K562 (cell line): ENCODE data around the gene COL20A1. TPM values are rescaled to one million over a fixed set of nuclear protein-coding genes. Genes with fewer than 3 reads are reported as not detected.

Experiments
- ATAC-seq: fragments of 200-7000 bp; cut with Tn5 transposase; 3 replicates; pipeline ENCODE4 v1.9.1; 2020; ENCODE audit warnings: moderate library complexity
- BruUV-seq: library from RNA; stranded (reverse); fragments of 400-500 nt; replicated peaks from 2 replicates; lab custom pipeline; 2021; lab: Mats Ljungman, UMichigan
- CTCF ChIA-PET: fragments of 300-600 bp; formaldehyde crosslinking; extraction: SDS; loops from one replicate; lab custom pipeline; 2021; ENCODE audit warnings: low intra/inter-chr PET ratio; lab: Yijun Ruan, JAX
- POLR2A ChIA-PET: fragments of 300-600, 350-650 bp; sonication (Branson Sonifier 250); formaldehyde crosslinking; extraction: SDS; loops from one replicate; lab custom pipeline; 2021; ENCODE audit warnings: antibody characterized with exemption, inconsistent platforms; lab: Yijun Ruan, JAX
- DNase-seq, 4 experiments: peaks; one replicate each; pipeline versions ENCODE4 v3.0.0 to v3.0.0-alpha.2; 2011 to 2018; ENCODE audit warnings: low spot score in 3 of 4, mixed read lengths in 3 of 4; ENCODE audit errors: extremely low read depth in 1 of 4
- FAIRE-seq: peaks from 2 replicates; lab custom pipeline; 2011; peaks lifted over from hg19 to GRCh38; lab: Jason Lieb, UNC
- H2AFZ ChIP-seq: 2 replicates; pipeline ENCODE4 v1.6.0; 2011; ENCODE audit warnings: low read depth, low read length, control low read depth, inconsistent platforms
- H3K27ac ChIP-seq: fragments of 200-600 bp; 3 replicates; pipeline ENCODE4 v1.8.0; 2011; ENCODE audit warnings: low read depth, mild to moderate bottlenecking, control low read depth, inconsistent platforms, low read length, moderate library complexity, mixed read lengths; ENCODE audit errors: extremely low read depth
- H3K27me3 ChIP-seq, 2 experiments: fragments of 300-600 bp in 1 of 2; 2 replicates in 1 of 2; 3 replicates in 1 of 2; pipeline versions ENCODE4 v1.6.0 to v1.8.0; 2011; ENCODE audit warnings: inconsistent platforms in 2 of 2, low read length in 2 of 2, mild to moderate bottlenecking in 1 of 2, mixed read lengths in 1 of 2, moderate library complexity in 1 of 2; ENCODE audit not compliant: control insufficient read depth in 2 of 2, insufficient read depth in 2 of 2
- H3K36me3 ChIP-seq: fragments of 300-600 bp; 3 replicates; pipeline ENCODE4 v1.8.0; 2011; ENCODE audit warnings: mild to moderate bottlenecking, low read length, inconsistent platforms; ENCODE audit not compliant: control insufficient read depth, insufficient read depth
- H3K4me1 ChIP-seq, 2 experiments: fragments of 200-600 bp in 1 of 2; replicated peaks in 1 of 2; 2 replicates in 1 of 2; 3 replicates in 1 of 2; pipeline versions ENCODE4 v1.5.1 to v1.8.0; 2011; ENCODE audit warnings: inconsistent platforms in 2 of 2, low read length in 2 of 2, mild to moderate bottlenecking in 1 of 2, mixed read lengths in 1 of 2, moderate library complexity in 1 of 2; ENCODE audit not compliant: control insufficient read depth in 2 of 2, insufficient read depth in 2 of 2
- H3K4me2 ChIP-seq: 2 replicates; pipeline ENCODE4 v1.6.1; 2011; ENCODE audit warnings: low read length, control low read depth, inconsistent platforms, mixed read lengths; ENCODE audit not compliant: insufficient read depth
- H3K4me3 ChIP-seq: fragments of 200-600 bp; sonication (generic), shearing (Covaris generic); 2 replicates; pipeline ENCODE4 v1.5.1; 2016; ENCODE audit warnings: control low read depth, inconsistent platforms
- H3K79me2 ChIP-seq: fragments of 200-600 bp; 3 replicates; pipeline ENCODE4 v1.8.0; 2011; ENCODE audit warnings: low read length, inconsistent platforms; ENCODE audit not compliant: control insufficient read depth, insufficient read depth
- H3K9ac ChIP-seq, 2 experiments: 2 replicates each; pipeline versions ENCODE4 v1.6.0 to v1.6.1; 2011; ENCODE audit warnings: low read depth in 2 of 2, low read length in 2 of 2, control low read depth in 1 of 2, inconsistent platforms in 1 of 2, mild to moderate bottlenecking in 1 of 2, mixed read lengths in 1 of 2; ENCODE audit not compliant: insufficient read depth in 1 of 2
- H3K9me1 ChIP-seq: one replicate; pipeline ENCODE4 v1.6.0; 2011; ENCODE audit warnings: inconsistent platforms, mild to moderate bottlenecking, low read length, moderate library complexity; ENCODE audit not compliant: control insufficient read depth, insufficient read depth
- H3K9me3 ChIP-seq: replicated peaks from 2 replicates; pipeline ENCODE4 v1.5.1; 2011; ENCODE audit warnings: low read depth, low read length, inconsistent platforms; ENCODE audit not compliant: control insufficient read depth, insufficient read depth
- H4K20me1 ChIP-seq: replicated peaks from 2 replicates; pipeline ENCODE4 v1.6.1; 2011; ENCODE audit warnings: low read length, inconsistent platforms, mixed read lengths; ENCODE audit not compliant: control insufficient read depth, insufficient read depth
- ATF1 ChIP-seq, 2 experiments: fragments of 450-650 bp in 1 of 2; IDR thresholded peaks; 2 replicates each; pipeline ENCODE4 v1.6.1; 2016; ENCODE audit warnings: missing compliant biosample characterization in 1 of 2, missing genetic modification characterization in 1 of 2
- CREBBP ChIP-seq: IDR thresholded peaks from one replicate; pipeline ENCODE4 v1.6.1; 2012; ENCODE audit warnings: low read depth, mild to moderate bottlenecking, control low read depth, inconsistent platforms, low read length
- FOXJ2 ChIP-seq: fragments of 200-800 bp; sonication (Bioruptor generic); IDR thresholded peaks from 2 replicates; pipeline ENCODE4 v1.6.1; 2016; ENCODE audit warnings: missing genetic modification characterization, missing compliant biosample characterization
- FOXP1 ChIP-seq: sonication (generic); formaldehyde crosslinking; IDR thresholded peaks from 2 replicates; pipeline ENCODE4 v1.8.0; 2022; ENCODE audit warnings: mild to moderate bottlenecking, missing genetic modification reagents
- GABPA ChIP-seq: fragments of 200-800 bp; sonication (Bioruptor generic); conservative IDR thresholded peaks from 2 replicates; pipeline ENCODE4 v1.6.1; 2016; ENCODE audit warnings: low read depth, missing genetic modification characterization, missing compliant biosample characterization
- KLF13 ChIP-seq: fragments of 450-650 bp; IDR thresholded peaks from 2 replicates; pipeline ENCODE4 v1.6.1; 2016; ENCODE audit warnings: missing genetic modification characterization, low read depth, mild to moderate bottlenecking, missing compliant biosample characterization, moderate library complexity, borderline replicate concordance
- NCOA6 ChIP-seq: fragments of 450-650 bp; IDR thresholded peaks from 2 replicates; pipeline ENCODE4 v1.6.1; 2017; ENCODE audit warnings: mild to moderate bottlenecking
- PTBP1 ChIP-seq: fragments of 200-400 bp; formaldehyde crosslinking; IDR thresholded peaks from 2 replicates; pipeline ENCODE4 v1.6.1; 2017; ENCODE audit warnings: low read depth, low read length
- RBM34 ChIP-seq: fragments of 200-400 bp; formaldehyde crosslinking; IDR thresholded peaks from 2 replicates; pipeline ENCODE4 v1.6.1; 2018; ENCODE audit warnings: low read length, borderline replicate concordance; ENCODE audit not compliant: insufficient read depth
- SETDB1 ChIP-seq: IDR thresholded peaks from one replicate; pipeline ENCODE4 v1.6.1; 2012; ENCODE audit warnings: low read length, control low read depth, inconsistent platforms
- SP2 ChIP-seq: IDR thresholded peaks from 2 replicates; pipeline ENCODE4 v1.6.1; 2011; ENCODE audit warnings: mild to moderate bottlenecking, low read depth, low read length, moderate library complexity; ENCODE audit not compliant: poor library complexity, severe bottlenecking; ENCODE audit errors: extremely low read depth
- STAT5B ChIP-seq: fragments of 250-450 bp; sonication (Bioruptor Pico); IDR thresholded peaks from 2 replicates; pipeline ENCODE4 v1.8.0; 2021; ENCODE audit warnings: mild to moderate bottlenecking, inconsistent platforms
- ZNF707 ChIP-seq: fragments of 250-450 bp; sonication (Bioruptor Pico); conservative IDR thresholded peaks from 2 replicates; pipeline ENCODE4 v1.8.0; 2022; ENCODE audit warnings: inconsistent platforms, mild to moderate bottlenecking, moderate library complexity
- ZNF785 ChIP-seq: fragments of 250-450 bp; sonication (Bioruptor Pico); IDR thresholded peaks from 2 replicates; pipeline ENCODE4 v1.4.0; 2020; ENCODE audit warnings: mild to moderate bottlenecking
- WGBS: fragments of 100-300 bp; shearing (Covaris generic); methylation state at CpG from one replicate; pipeline ENCODE4 v1.1.6; 2016; ENCODE audit warnings: low coverage, mixed read lengths; ENCODE audit not compliant: insufficient coverage; ENCODE audit errors: missing lambda C conversion rate; 5-methylcytosine and 5-hydroxymethylcytosine counted together
- in situ Hi-C: fragments of 300-500 bp; cut with MboI; formaldehyde crosslinking; loops from 4 replicates; pipeline ENCODE4 v1.15.0; 2018; ENCODE audit warnings: inconsistent platforms, mixed read lengths
- intact Hi-C: fragments of 100-400 bp; cut with micrococcal nuclease; formaldehyde crosslinking; loops from 2 replicates; pipeline ENCODE4 v1.14.2; 2022
- polyA plus RNA-seq, 8 experiments: library from polyadenylated mRNA; depleted of rRNA in 4 of 8; stranded (reverse) in 5 of 8; unstranded in 3 of 8; fragments of >200 nt; fragmentation: Nextera tagmentation in 2 of 8; fragmentation: Illumina TruSeq in 1 of 8; extraction: Ambion mirVana in 2 of 8; extraction: Trizol in 1 of 8; gene quantifications; 2 replicates each; pipeline versions ENCODE4 v1.2.1 to v1.2.3, GENCODE V29; 2011 to 2014; ENCODE audit warnings: inconsistent platforms in 1 of 8, missing spikeins in 1 of 8
- total RNA-seq, 7 experiments: library from RNA; depleted of rRNA in 6 of 7; stranded (reverse); fragments of >200 nt in 6 of 7; fragmentation: Illumina TruSeq in 2 of 7; extraction: Trizol in 2 of 7; gene quantifications; 2 replicates each; pipeline versions ENCODE4 v1.2.1 to v1.2.3, GENCODE V29; 2011 to 2021; ENCODE audit warnings: low replicate concordance in 1 of 7
- TF ChIP-seq, protein P1 (sequence below): sonication (generic); formaldehyde crosslinking; IDR thresholded peaks from 2 replicates; pipeline ENCODE4 v1.8.0; 2022; ENCODE audit warnings: mild to moderate bottlenecking, low read depth, missing genetic modification reagents
- TF ChIP-seq, protein P2 (sequence below): fragments of 250-450 bp; sonication (Bioruptor Pico); IDR thresholded peaks from 2 replicates; pipeline ENCODE4 v1.4.0; 2020; ENCODE audit warnings: mild to moderate bottlenecking
- TF ChIP-seq, protein P3 (sequence below): fragments of 450-650 bp; conservative IDR thresholded peaks from 2 replicates; pipeline ENCODE4 v1.6.1; 2016; ENCODE audit warnings: missing genetic modification characterization, low read depth, mild to moderate bottlenecking, missing compliant biosample characterization, moderate library complexity
- TF ChIP-seq, protein P4 (sequence below): sonication (generic); formaldehyde crosslinking; IDR thresholded peaks from 2 replicates; pipeline ENCODE4 v1.8.1; 2022; ENCODE audit warnings: missing genetic modification reagents

The COL20A1 gene
- total and polyA plus RNA-seq, 9 of the 15 experiments (the other 6 are each of a cell fraction or from before 2014, with no cell fraction given): not detected

DNA sequence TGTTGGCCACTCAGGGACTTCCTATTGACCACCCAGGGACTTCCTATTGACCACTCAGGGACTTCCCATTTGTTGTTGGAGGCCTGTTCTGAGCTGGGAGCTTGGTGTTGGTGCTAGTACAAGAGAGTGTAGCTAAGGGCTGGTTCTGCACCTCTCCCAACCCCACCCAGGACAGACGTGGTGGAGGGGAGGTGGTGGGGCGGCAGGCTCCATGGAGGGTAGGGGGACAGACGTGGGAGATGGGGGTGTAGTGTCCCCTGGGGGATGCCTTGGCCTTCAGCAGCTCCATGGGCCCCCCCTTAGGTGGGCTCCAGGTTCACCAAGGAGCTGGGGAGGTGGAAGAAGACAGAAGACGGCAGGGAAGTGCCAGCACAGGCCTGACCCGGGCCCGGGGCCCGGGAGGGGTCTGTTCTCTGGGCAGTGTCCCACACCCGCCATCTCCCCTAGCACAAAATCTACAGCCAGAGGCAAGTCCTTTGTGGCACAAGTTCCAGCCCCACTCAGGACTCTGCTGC, 34.3 kb downstream of the COL20A1 start:
- CTCF ChIA-PET: no interaction called here
- ATAC-seq: no peak
- TF ChIP-seq, protein P1, sequence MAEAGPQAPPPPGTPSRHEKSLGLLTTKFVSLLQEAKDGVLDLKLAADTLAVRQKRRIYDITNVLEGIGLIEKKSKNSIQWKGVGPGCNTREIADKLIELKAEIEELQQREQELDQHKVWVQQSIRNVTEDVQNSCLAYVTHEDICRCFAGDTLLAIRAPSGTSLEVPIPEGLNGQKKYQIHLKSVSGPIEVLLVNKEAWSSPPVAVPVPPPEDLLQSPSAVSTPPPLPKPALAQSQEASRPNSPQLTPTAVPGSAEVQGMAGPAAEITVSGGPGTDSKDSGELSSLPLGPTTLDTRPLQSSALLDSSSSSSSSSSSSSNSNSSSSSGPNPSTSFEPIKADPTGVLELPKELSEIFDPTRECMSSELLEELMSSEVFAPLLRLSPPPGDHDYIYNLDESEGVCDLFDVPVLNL (CRISPR knock-in tag): no peak
- TF ChIP-seq SETDB1 (no peak), NCOA6 (no peak), ZNF707 (CRISPR knock-in tag) (no peak), FOXP1 (0 out of 2 replicates have a peak, but pooled peaks have one; percentile 6), KLF13 (tag) (no peak), STAT5B (no peak), SP2 (no peak), CREBBP (no peak), PTBP1 (no peak), GABPA (tag) (peak; percentile 41), ZNF785 (CRISPR knock-in tag) (no peak), RBM34 (no peak), ATF1 (CRISPR knock-in tag; IDR thresholded peaks at IDR 0.05) (no peak), ATF1 (tag; IDR thresholded peaks at IDR 0.05) (no peak), FOXJ2 (tag) (no peak)
- TF ChIP-seq, protein P2, sequence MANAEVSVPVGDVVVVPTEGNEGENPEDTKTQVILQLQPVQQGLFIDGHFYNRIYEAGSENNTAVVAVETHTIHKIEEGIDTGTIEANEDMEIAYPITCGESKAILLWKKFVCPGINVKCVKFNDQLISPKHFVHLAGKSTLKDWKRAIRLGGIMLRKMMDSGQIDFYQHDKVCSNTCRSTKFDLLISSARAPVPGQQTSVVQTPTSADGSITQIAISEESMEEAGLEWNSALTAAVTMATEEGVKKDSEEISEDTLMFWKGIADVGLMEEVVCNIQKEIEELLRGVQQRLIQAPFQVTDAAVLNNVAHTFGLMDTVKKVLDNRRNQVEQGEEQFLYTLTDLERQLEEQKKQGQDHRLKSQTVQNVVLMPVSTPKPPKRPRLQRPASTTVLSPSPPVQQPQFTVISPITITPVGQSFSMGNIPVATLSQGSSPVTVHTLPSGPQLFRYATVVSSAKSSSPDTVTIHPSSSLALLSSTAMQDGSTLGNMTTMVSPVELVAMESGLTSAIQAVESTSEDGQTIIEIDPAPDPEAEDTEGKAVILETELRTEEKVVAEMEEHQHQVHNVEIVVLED (CRISPR knock-in tag): no peak
- TF ChIP-seq, protein P3, sequence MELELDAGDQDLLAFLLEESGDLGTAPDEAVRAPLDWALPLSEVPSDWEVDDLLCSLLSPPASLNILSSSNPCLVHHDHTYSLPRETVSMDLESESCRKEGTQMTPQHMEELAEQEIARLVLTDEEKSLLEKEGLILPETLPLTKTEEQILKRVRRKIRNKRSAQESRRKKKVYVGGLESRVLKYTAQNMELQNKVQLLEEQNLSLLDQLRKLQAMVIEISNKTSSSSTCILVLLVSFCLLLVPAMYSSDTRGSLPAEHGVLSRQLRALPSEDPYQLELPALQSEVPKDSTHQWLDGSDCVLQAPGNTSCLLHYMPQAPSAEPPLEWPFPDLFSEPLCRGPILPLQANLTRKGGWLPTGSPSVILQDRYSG (tag): no peak
- TF ChIP-seq, protein P4, sequence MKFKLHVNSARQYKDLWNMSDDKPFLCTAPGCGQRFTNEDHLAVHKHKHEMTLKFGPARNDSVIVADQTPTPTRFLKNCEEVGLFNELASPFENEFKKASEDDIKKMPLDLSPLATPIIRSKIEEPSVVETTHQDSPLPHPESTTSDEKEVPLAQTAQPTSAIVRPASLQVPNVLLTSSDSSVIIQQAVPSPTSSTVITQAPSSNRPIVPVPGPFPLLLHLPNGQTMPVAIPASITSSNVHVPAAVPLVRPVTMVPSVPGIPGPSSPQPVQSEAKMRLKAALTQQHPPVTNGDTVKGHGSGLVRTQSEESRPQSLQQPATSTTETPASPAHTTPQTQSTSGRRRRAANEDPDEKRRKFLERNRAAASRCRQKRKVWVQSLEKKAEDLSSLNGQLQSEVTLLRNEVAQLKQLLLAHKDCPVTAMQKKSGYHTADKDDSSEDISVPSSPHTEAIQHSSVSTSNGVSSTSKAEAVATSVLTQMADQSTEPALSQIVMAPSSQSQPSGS: no peak

More for the DNA sequence above, 34.3 kb downstream of the COL20A1 start:
- DNase-seq (no peak), FAIRE-seq (no peak)
- no peaks in the 10 kb centered on the region for H3K79me2 ChIP-seq
- H3K36me3 ChIP-seq: no peaks in the 10 kb centered on the region
- no peaks in the 10 kb centered on the region for H4K20me1 ChIP-seq
- in situ Hi-C loops: no loop called here
- no TSS peak for BruUV-seq
- peaks cover 0 to 27% of the 10 kb centered on the region in 2 experiments; a peak in 1 of 5 replicates for H3K4me1 ChIP-seq
- H3K9me3 ChIP-seq: no peaks in the 10 kb centered on the region
- no peak overlapping the region for H3K4me3 ChIP-seq
- 41% methylated on average over 5 of the region's 8 CpGs for WGBS
- H3K9ac ChIP-seq: no peak overlapping the region
- peaks cover 13 to 15% of the 10 kb centered on the region in 2 experiments; a peak in 4 of 5 replicates for H3K27me3 ChIP-seq
- no peaks in the 10 kb centered on the region for H3K9me1 ChIP-seq
- H3K27ac ChIP-seq: no peak overlapping the region
- POLR2A ChIA-PET: no interaction called here
- H2AFZ ChIP-seq: no peak overlapping the region
- H3K4me2 ChIP-seq: no peak overlapping the region
- intact Hi-C loops: no loop called here
